DND-41 (cell line): Measurements from ENCODE around the gene TRIM9.

Experiments
- ATAC-seq: fragments of 200-7000 bp; cut with Tn5 transposase; 3 replicates; pipeline ENCODE4 v1.9.1; 2021; ENCODE audit warnings: low read depth; ENCODE audit not compliant: insufficient read depth
- DNase-seq: peaks from one replicate; pipeline ENCODE4 v3.0.0-alpha.2; 2020
- H2AFZ ChIP-seq: 2 replicates; pipeline ENCODE4 v1.6.0; 2012; ENCODE audit warnings: low read depth, low read length
- H3K27ac ChIP-seq: 2 replicates; pipeline ENCODE4 v1.5.1; 2012; ENCODE audit warnings: low read length, inconsistent platforms
- H3K27me3 ChIP-seq: fragments of 200-600 bp; sonication (generic); 2 replicates; pipeline ENCODE4 v1.6.0; 2012; ENCODE audit warnings: low read length, mild to moderate bottlenecking, inconsistent platforms; ENCODE audit not compliant: insufficient read depth, poor library complexity
- H3K36me3 ChIP-seq: 2 replicates; pipeline ENCODE4 v1.5.1; 2012; ENCODE audit warnings: low read length, inconsistent platforms; ENCODE audit not compliant: insufficient read depth
- H3K4me1 ChIP-seq: 2 replicates; pipeline ENCODE4 v1.5.1; 2012; ENCODE audit warnings: mild to moderate bottlenecking, low read length; ENCODE audit not compliant: insufficient read depth
- H3K4me2 ChIP-seq: 2 replicates; pipeline ENCODE4 v1.6.0; 2012; ENCODE audit warnings: mild to moderate bottlenecking, moderate library complexity, low read length, inconsistent platforms; ENCODE audit not compliant: insufficient read depth
- H3K4me3 ChIP-seq, 2 experiments: fragments of 200-600 bp in 1 of 2; shearing (Covaris generic) in 1 of 2; 2 replicates each; pipeline ENCODE4 v1.5.1; 2012 to 2016; ENCODE audit warnings: inconsistent platforms in 2 of 2, low read length in 2 of 2, mild to moderate bottlenecking in 2 of 2, low read depth in 1 of 2, moderate library complexity in 1 of 2
- H3K79me2 ChIP-seq: 2 replicates; pipeline ENCODE4 v1.6.0; 2012; ENCODE audit warnings: low read length, inconsistent platforms; ENCODE audit not compliant: insufficient read depth
- H3K9ac ChIP-seq: 2 replicates; pipeline ENCODE4 v1.6.0; 2012; ENCODE audit warnings: low read depth, mild to moderate bottlenecking, inconsistent platforms, low read length, moderate library complexity
- H3K9me3 ChIP-seq: 2 replicates; pipeline ENCODE4 v1.5.1; 2012; ENCODE audit warnings: low read length, moderate library complexity, mild to moderate bottlenecking, inconsistent platforms; ENCODE audit not compliant: insufficient read depth, severe bottlenecking
- H4K20me1 ChIP-seq: 2 replicates; pipeline ENCODE4 v1.6.0; 2012; ENCODE audit warnings: low read length; ENCODE audit not compliant: insufficient read depth
- EZH2 ChIP-seq: IDR thresholded peaks from 3 replicates; pipeline ENCODE4 v1.6.1; 2012; ENCODE audit warnings: borderline replicate concordance, low read depth, mild to moderate bottlenecking, moderate library complexity, low read length, inconsistent platforms; ENCODE audit not compliant: severe bottlenecking
- TF ChIP-seq, protein P1 (sequence below): IDR thresholded peaks from 2 replicates; pipeline ENCODE4 v1.5.1; 2012; ENCODE audit warnings: borderline replicate concordance, low read length, moderate library complexity, mild to moderate bottlenecking; ENCODE audit not compliant: poor library complexity, severe bottlenecking; ENCODE audit errors: extremely low read depth

Gene TRIM9

DNA sequence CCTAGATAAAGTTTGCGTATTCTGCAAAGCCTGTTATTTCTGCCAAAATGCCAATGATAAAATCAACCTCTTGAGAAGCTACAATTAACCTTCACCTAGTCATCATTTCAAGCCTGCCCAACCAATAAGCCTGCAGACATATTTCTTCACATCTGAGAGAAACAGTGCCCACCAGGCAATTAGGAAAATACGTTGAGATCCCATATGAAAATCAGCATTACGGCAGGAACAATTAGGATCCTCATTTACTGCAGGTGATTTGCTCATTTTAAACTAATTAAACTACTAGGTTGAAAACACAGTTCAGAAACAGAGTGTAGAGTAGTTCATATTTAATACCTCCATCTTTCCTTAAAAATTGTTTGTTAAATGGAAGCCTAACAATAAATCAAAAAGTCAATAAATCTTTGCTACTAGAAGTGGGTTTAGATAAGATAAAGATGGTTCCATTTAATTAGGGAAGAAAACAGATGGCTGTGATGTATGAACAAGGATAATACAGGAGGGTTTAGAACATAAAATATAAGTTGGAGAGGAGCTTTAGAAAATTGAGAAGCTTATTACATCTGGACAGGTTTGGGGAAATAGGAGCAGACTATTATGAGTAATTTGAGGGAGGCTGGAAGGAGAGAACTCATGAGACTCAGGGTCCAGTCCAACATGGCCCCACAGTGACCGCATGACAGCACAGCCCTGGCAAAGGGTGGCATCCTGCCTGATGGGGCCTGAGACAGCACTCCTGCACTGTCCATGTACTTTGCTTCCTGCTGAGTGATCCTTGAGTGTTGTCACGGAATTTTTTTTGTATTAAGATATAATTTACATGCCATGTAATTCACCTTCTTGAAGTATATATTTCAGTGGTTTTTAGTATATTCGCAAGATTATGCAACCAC is 123.8 kb downstream of the TRIM9 start:
- H3K27ac ChIP-seq, result no peak overlapping the region
- H3K9me3 ChIP-seq, result no peaks in the 10 kb centered on the region
- DNase-seq, result no peak
- H3K4me1 ChIP-seq, result no peaks in the 10 kb centered on the region
- no peak overlapping the region for H2AFZ ChIP-seq
- no peaks in the 10 kb centered on the region for H3K27me3 ChIP-seq
- no peak overlapping the region for H3K9ac ChIP-seq
- no peak for TF ChIP-seq EZH2
- TF ChIP-seq, protein P1, sequence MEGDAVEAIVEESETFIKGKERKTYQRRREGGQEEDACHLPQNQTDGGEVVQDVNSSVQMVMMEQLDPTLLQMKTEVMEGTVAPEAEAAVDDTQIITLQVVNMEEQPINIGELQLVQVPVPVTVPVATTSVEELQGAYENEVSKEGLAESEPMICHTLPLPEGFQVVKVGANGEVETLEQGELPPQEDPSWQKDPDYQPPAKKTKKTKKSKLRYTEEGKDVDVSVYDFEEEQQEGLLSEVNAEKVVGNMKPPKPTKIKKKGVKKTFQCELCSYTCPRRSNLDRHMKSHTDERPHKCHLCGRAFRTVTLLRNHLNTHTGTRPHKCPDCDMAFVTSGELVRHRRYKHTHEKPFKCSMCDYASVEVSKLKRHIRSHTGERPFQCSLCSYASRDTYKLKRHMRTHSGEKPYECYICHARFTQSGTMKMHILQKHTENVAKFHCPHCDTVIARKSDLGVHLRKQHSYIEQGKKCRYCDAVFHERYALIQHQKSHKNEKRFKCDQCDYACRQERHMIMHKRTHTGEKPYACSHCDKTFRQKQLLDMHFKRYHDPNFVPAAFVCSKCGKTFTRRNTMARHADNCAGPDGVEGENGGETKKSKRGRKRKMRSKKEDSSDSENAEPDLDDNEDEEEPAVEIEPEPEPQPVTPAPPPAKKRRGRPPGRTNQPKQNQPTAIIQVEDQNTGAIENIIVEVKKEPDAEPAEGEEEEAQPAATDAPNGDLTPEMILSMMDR, result no peak
- H3K4me3 ChIP-seq, result no peak overlapping the region
- H3K4me2 ChIP-seq, result no peak overlapping the region
- H3K79me2 ChIP-seq, result no peaks in the 10 kb centered on the region
- H3K36me3 ChIP-seq, result no peaks in the 10 kb centered on the region
- no peaks in the 10 kb centered on the region for H4K20me1 ChIP-seq
- no peak for ATAC-seq

DNA sequence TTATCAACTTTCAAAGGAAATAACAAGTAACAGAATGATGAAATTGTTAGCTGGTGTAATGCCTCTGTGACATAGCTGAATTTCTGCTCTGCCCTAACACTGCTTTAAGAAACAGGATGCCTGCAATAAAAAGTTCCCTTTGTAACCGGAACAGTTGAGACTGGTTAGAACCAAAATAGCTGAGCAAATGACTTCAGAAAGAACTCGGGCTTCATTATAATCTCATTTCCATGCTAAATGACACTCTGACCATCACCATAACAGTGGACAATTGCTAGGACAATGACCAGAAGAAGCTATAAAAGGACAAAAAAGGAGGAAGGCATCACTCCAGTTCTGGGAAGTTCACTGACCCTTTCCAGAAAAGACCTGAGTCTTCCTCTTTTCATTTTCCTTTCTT is 127.1 kb downstream of the TRIM9 start:
- no peak for DNase-seq
- Histone ChIP-seq H3K4me1 (no peaks in the 10 kb centered on the region), H3K9ac (no peak overlapping the region), H3K4me3 (no peak overlapping the region), H3K9me3 (no peaks in the 10 kb centered on the region), H3K4me2 (no peak overlapping the region), H3K27ac (no peak overlapping the region), H3K27me3 (no peaks in the 10 kb centered on the region), H3K36me3 (no peaks in the 10 kb centered on the region), H2AFZ (no peak overlapping the region), H4K20me1 (no peaks in the 10 kb centered on the region), H3K79me2 (no peaks in the 10 kb centered on the region)
- no peak for TF ChIP-seq EZH2
- ATAC-seq, result no peak

DNA sequence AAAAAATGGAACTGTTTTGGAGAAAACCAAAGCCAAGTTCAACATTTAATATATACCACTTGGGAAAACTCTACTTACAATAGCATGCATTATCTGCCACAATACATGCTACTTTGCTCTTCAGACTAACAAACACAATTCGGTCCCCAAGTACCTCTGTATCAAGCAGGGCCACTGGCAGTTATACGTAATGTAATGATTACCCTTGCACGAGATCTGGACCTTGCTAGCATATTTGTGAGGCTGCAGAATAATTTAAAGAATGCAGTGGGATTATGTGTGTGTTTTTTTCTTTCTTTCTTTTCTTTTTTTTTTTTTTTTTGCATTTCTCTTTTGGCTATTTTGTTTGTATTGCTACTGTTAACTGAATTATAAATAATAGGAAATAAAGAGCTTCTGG is 127.8 kb downstream of the TRIM9 start:
- H3K27ac ChIP-seq, result no peak overlapping the region
- H3K4me3 ChIP-seq, result no peak overlapping the region
- H3K4me1 ChIP-seq, result no peaks in the 10 kb centered on the region
- ATAC-seq (no peak), DNase-seq (no peak)
- H3K4me2 ChIP-seq, result no peak overlapping the region
- H3K79me2 ChIP-seq, result no peaks in the 10 kb centered on the region
- no peaks in the 10 kb centered on the region for H3K36me3 ChIP-seq
- H3K9ac ChIP-seq, result no peak overlapping the region
- H3K27me3 ChIP-seq, result no peaks in the 10 kb centered on the region
- no peaks in the 10 kb centered on the region for H4K20me1 ChIP-seq
- no peak overlapping the region for H2AFZ ChIP-seq
- H3K9me3 ChIP-seq, result no peaks in the 10 kb centered on the region
- no peak for TF ChIP-seq EZH2
- TF ChIP-seq, protein P1, result no peak

DNA sequence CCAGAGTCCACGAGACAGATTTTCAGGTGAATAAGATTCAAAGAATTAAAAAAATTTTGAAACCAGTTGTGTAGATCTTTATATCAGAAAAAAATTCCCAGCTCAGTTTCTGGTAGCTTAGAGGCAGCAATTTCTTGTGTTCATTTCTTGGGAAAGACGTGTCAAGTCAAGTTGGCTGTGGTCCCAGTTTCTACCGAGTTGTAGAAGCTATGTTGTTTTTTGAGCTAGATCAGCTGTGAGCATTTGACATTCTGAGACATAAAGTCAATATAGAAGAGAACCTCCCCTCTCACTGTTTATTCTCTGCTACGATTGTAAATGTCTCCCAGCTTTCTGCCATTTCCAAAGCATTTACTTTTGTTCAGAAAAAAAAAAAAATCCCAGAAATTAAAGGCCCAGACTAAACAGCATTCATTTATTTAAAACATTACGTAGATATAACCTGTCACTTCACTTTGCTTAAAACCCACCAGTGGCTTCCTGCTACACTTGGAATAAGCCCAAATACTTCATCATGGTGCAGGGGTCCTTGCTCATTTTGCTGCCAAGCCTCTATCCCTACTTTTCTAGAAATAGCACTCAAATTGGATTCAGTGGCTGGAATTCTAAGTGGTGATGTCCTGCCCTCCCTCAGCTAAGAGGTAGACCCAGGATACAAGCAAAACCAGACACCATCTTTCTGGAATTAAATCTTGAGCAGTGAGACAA is 130.1 kb downstream of the TRIM9 start:
- Histone ChIP-seq H4K20me1 (no peaks in the 10 kb centered on the region), H2AFZ (no peak overlapping the region), H3K4me3 (no peak overlapping the region), H3K27ac (no peak overlapping the region), H3K79me2 (no peaks in the 10 kb centered on the region), H3K9ac (no peak overlapping the region), H3K9me3 (no peaks in the 10 kb centered on the region), H3K4me1 (no peaks in the 10 kb centered on the region), H3K36me3 (no peaks in the 10 kb centered on the region), H3K27me3 (no peaks in the 10 kb centered on the region), H3K4me2 (no peak overlapping the region)
- ATAC-seq, result no peak
- TF ChIP-seq, protein P1, result no peak
- no peak for TF ChIP-seq EZH2
- no peak for DNase-seq
